HepG2 (cell line): ENCODE measurements around the gene SERPINB10. TPM values are rescaled to one million over a fixed set of nuclear protein-coding genes. Genes with fewer than 3 reads are reported as not detected.

ENCODE experiments used
- AHR ChIP-seq: IDR thresholded peaks from 2 replicates; pipeline ENCODE4 v1.6.1; 2018; ENCODE audit warnings: missing genetic modification reagents, missing compliant biosample characterization
- ATF3 ChIP-seq: sonication (generic); formaldehyde crosslinking; IDR thresholded peaks from 2 replicates; pipeline ENCODE4 v1.4.0; 2020; ENCODE audit warnings: missing genetic modification reagents
- CBX5 ChIP-seq: sonication (generic); formaldehyde crosslinking; IDR thresholded peaks from 2 replicates; pipeline ENCODE4 v1.4.0; 2020; ENCODE audit warnings: missing genetic modification reagents, borderline replicate concordance
- KDM1A ChIP-seq: IDR thresholded peaks from 2 replicates; pipeline ENCODE4 v1.6.1; 2016; ENCODE audit warnings: missing compliant biosample characterization
- KLF9 ChIP-seq: IDR thresholded peaks from 2 replicates; pipeline ENCODE4 v1.6.1; 2016; ENCODE audit warnings: low read depth
- MED13 ChIP-seq: sonication (generic); formaldehyde crosslinking; IDR thresholded peaks from 2 replicates; pipeline ENCODE4 v1.5.0; 2020; ENCODE audit warnings: missing genetic modification reagents
- NBN ChIP-seq: fragments of 450-650 bp; conservative IDR thresholded peaks from 2 replicates; pipeline ENCODE4 v1.6.1; 2017
- NCOA2 ChIP-seq: sonication (generic); formaldehyde crosslinking; IDR thresholded peaks from 2 replicates; pipeline ENCODE4 v1.8.0; 2022; ENCODE audit warnings: inconsistent platforms
- NONO ChIP-seq, 2 experiments: fragments of 450-650 bp in 1 of 2; sonication (generic) in 1 of 2; formaldehyde crosslinking in 1 of 2; IDR thresholded peaks in 1 of 2; conservative IDR thresholded peaks in 1 of 2; 2 replicates each; pipeline versions ENCODE4 v1.6.1 to v1.8.0; 2017 to 2022; ENCODE audit warnings: mild to moderate bottlenecking in 1 of 2, missing genetic modification reagents in 1 of 2, moderate library complexity in 1 of 2
- PITX1 ChIP-seq: sonication (generic); formaldehyde crosslinking; IDR thresholded peaks from 2 replicates; pipeline ENCODE4 v1.5.1; 2020; ENCODE audit warnings: mild to moderate bottlenecking, missing genetic modification reagents
- POLR2AphosphoS5 ChIP-seq: IDR thresholded peaks from 2 replicates; pipeline ENCODE4 v1.6.1; 2012; ENCODE audit warnings: low read depth, low read length
- SNAPC5 ChIP-seq: sonication (generic); formaldehyde crosslinking; IDR thresholded peaks from 2 replicates; pipeline ENCODE4 v1.8.1; 2023; ENCODE audit warnings: mild to moderate bottlenecking, missing genetic modification reagents, borderline replicate concordance
- SRSF4 ChIP-seq: fragments of 200-400 bp; formaldehyde crosslinking; IDR thresholded peaks from one replicate; pipeline ENCODE4 v1.6.1; 2018; ENCODE audit warnings: mild to moderate bottlenecking, low read depth, low read length, moderate library complexity; ENCODE audit not compliant: poor library complexity, severe bottlenecking
- TARDBP ChIP-seq: sonication (generic); formaldehyde crosslinking; IDR thresholded peaks from 2 replicates; pipeline ENCODE4 v1.8.0; 2022; ENCODE audit warnings: mild to moderate bottlenecking, missing genetic modification reagents
- TMF1 ChIP-seq: sonication (generic); formaldehyde crosslinking; IDR thresholded peaks from 2 replicates; pipeline ENCODE4 v1.8.1; 2022; ENCODE audit warnings: low read depth, missing genetic modification reagents
- ZBTB2 ChIP-seq: sonication (generic); formaldehyde crosslinking; IDR thresholded peaks from 2 replicates; pipeline ENCODE4 v1.8.0; 2022; ENCODE audit warnings: low read depth, missing genetic modification reagents
- ZBTB21 ChIP-seq: sonication (generic); formaldehyde crosslinking; IDR thresholded peaks from 2 replicates; pipeline ENCODE4 v1.4.0; 2020; ENCODE audit warnings: missing genetic modification reagents
- ZBTB42 ChIP-seq: sonication (generic); formaldehyde crosslinking; IDR thresholded peaks from 2 replicates; pipeline ENCODE4 v1.5.0; 2020; ENCODE audit warnings: mild to moderate bottlenecking, missing genetic modification reagents
- ZFP62 ChIP-seq: sonication (generic); formaldehyde crosslinking; IDR thresholded peaks from 2 replicates; pipeline ENCODE4 v1.4.0; 2020; ENCODE audit warnings: missing genetic modification reagents
- ZFP90 ChIP-seq: sonication (generic); formaldehyde crosslinking; IDR thresholded peaks from 2 replicates; pipeline ENCODE4 v1.8.0; 2022; ENCODE audit warnings: missing genetic modification reagents, mild to moderate bottlenecking, inconsistent platforms, borderline replicate concordance
- ZKSCAN5 ChIP-seq: sonication (generic); formaldehyde crosslinking; IDR thresholded peaks from 2 replicates; pipeline ENCODE4 v1.5.1; 2020; ENCODE audit warnings: mild to moderate bottlenecking, missing genetic modification reagents
- ZMYM4 ChIP-seq: sonication (generic); formaldehyde crosslinking; IDR thresholded peaks from 2 replicates; pipeline ENCODE4 v1.8.1; 2023; ENCODE audit warnings: mild to moderate bottlenecking, missing genetic modification reagents
- ZNF143 ChIP-seq: sonication (generic); formaldehyde crosslinking; IDR thresholded peaks from 2 replicates; pipeline ENCODE4 v1.4.0; 2020; ENCODE audit warnings: missing genetic modification reagents
- ZNF160 ChIP-seq: sonication (generic); formaldehyde crosslinking; IDR thresholded peaks from 2 replicates; pipeline ENCODE4 v1.8.0; 2022; ENCODE audit warnings: mild to moderate bottlenecking, inconsistent platforms, missing genetic modification reagents
- ZNF207 ChIP-seq: fragments of 450-650 bp; IDR thresholded peaks from 2 replicates; pipeline ENCODE4 v1.6.1; 2016; ENCODE audit warnings: antibody characterized with exemption, borderline replicate concordance
- ZNF230 ChIP-seq: sonication (generic); formaldehyde crosslinking; IDR thresholded peaks from 2 replicates; pipeline ENCODE4 v1.4.0; 2020; ENCODE audit warnings: mild to moderate bottlenecking, missing genetic modification reagents
- ZNF333 ChIP-seq: sonication (generic); formaldehyde crosslinking; IDR thresholded peaks from 2 replicates; pipeline ENCODE4 v1.4.0; 2020; ENCODE audit warnings: mild to moderate bottlenecking, missing genetic modification reagents, borderline replicate concordance
- ZNF337 ChIP-seq: sonication (generic); formaldehyde crosslinking; IDR thresholded peaks from 2 replicates; pipeline ENCODE4 v1.5.1; 2020; ENCODE audit warnings: missing genetic modification reagents, low read depth, mild to moderate bottlenecking, borderline replicate concordance
- ZNF343 ChIP-seq: sonication (generic); formaldehyde crosslinking; IDR thresholded peaks from 2 replicates; pipeline ENCODE4 v1.4.0; 2020; ENCODE audit warnings: mild to moderate bottlenecking, missing genetic modification reagents
- ZNF576 ChIP-seq: sonication (generic); formaldehyde crosslinking; IDR thresholded peaks from 2 replicates; pipeline ENCODE4 v1.4.0; 2020; ENCODE audit warnings: mild to moderate bottlenecking, missing genetic modification reagents
- ZSCAN25 ChIP-seq: sonication (generic); formaldehyde crosslinking; IDR thresholded peaks from 2 replicates; pipeline ENCODE4 v1.8.0; 2022; ENCODE audit warnings: mild to moderate bottlenecking, missing genetic modification reagents
- polyA plus RNA-seq, 8 experiments: library from polyadenylated mRNA; depleted of rRNA in 3 of 8; stranded (reverse) in 7 of 8; unstranded in 1 of 8; fragments of >200 nt; fragmentation: Illumina TruSeq in 4 of 8; extraction: Trizol in 4 of 8; gene quantifications; 2 replicates each; pipeline versions ENCODE4 v1.2.1 to v1.2.3, GENCODE V29; 2011 to 2016; ENCODE audit warnings: low read depth in 4 of 8, missing spikeins in 1 of 8, mixed read lengths in 1 of 8; ENCODE audit not compliant: insufficient read depth in 1 of 8
- total RNA-seq, 5 experiments: library from RNA; depleted of rRNA; stranded (reverse); fragments of >200 nt; fragmentation: Illumina TruSeq; extraction: Trizol; gene quantifications; 2 replicates each; pipeline ENCODE4 v1.2.3, GENCODE V29; 2016; ENCODE audit warnings: low read depth in 1 of 5

Gene SERPINB10
- total and polyA plus RNA-seq, 2 of the 13 experiments (the other 11 are each of a cell fraction or from before 2014, with no cell fraction given), result not detected

- TF ChIP-seq ZNF207 (no peak), ZNF343 (CRISPR knock-in tag) (0 out of 2 replicates have a peak, but pooled peaks have one; percentile 60), ZNF143 (CRISPR knock-in tag) (no peak), PITX1 (CRISPR knock-in tag) (no peak), ZNF576 (no peak), ZNF160 (CRISPR knock-in tag) (no peak), ZBTB2 (0 out of 2 replicates have a peak, but pooled peaks have one; percentile 45), SNAPC5 (CRISPR knock-in tag) (no peak), NCOA2 (CRISPR knock-in tag) (no peak), SRSF4 (no peak), ZNF230 (CRISPR knock-in tag) (peak; percentile 75; the same call in 1 of the 2 replicates), ZSCAN25 (CRISPR knock-in tag) (no peak), ATF3 (CRISPR knock-in tag) (peak; percentile 85), TARDBP (no peak), KLF9 (CRISPR knock-in tag) (no peak), ZFP62 (CRISPR knock-in tag) (no peak), CBX5 (CRISPR knock-in tag) (peak; percentile 41; the same call in 1 of the 2 replicates), KDM1A (CRISPR knock-in tag) (no peak), POLR2AphosphoS5 (peak; percentile 46), TMF1 (CRISPR knock-in tag) (no peak), MED13 (CRISPR knock-in tag) (no peak), ZNF337 (CRISPR knock-in tag) (no peak), NBN (no peak), ZBTB42 (CRISPR knock-in tag) (no peak), AHR (CRISPR knock-in tag) (no peak), ZBTB21 (no peak), NONO (IDR thresholded peaks at IDR 0.05) (no peak), NONO (CRISPR knock-in tag; conservative IDR thresholded peaks at IDR 0.05) (no peak), ZNF333 (CRISPR knock-in tag) (no peak), ZFP90 (peak; percentile 54; the same call in 1 of the 2 replicates), ZMYM4 (CRISPR knock-in tag) (peak; percentile 59; the same call in 1 of the 2 replicates), ZKSCAN5 (CRISPR knock-in tag) (no peak)
These were observed 62.4 kb downstream of the SERPINB10 start, which contains the start of gene SERPINB8 (continued) for GRCh38 chr18:63969942-63970808.
